Duodenal mucosa (tissue), 2 donors: ENCODE data around the gene UNC45A.

ENCODE experiments used
- H3K27ac ChIP-seq: one replicate; pipeline ENCODE4 v1.7.0; 2013; ENCODE audit warnings: low read depth, low read length
- H3K27me3 ChIP-seq, 2 donors: one replicate each; pipeline ENCODE4 v1.7.0; 2013; ENCODE audit warnings: low read length in 2 of 2, control low read depth in 1 of 2; ENCODE audit not compliant: insufficient read depth in 2 of 2, control insufficient read depth in 1 of 2
- H3K36me3 ChIP-seq, 2 donors: one replicate each; pipeline ENCODE4 v1.7.0; 2013; ENCODE audit warnings: low read length in 2 of 2, control low read depth in 1 of 2; ENCODE audit not compliant: insufficient read depth in 2 of 2, control insufficient read depth in 1 of 2
- H3K4me1 ChIP-seq, 2 donors: one replicate each; pipeline ENCODE4 v1.7.0; 2013; ENCODE audit warnings: low read length in 2 of 2, control low read depth in 1 of 2; ENCODE audit not compliant: insufficient read depth in 2 of 2, control insufficient read depth in 1 of 2
- H3K4me3 ChIP-seq, 2 donors: one replicate each; pipeline ENCODE4 v1.7.0; 2013; ENCODE audit warnings: low read length in 2 of 2, low read depth in 1 of 2
- H3K9ac ChIP-seq, 2 donors: one replicate each; pipeline ENCODE4 v1.7.0; 2013; ENCODE audit warnings: low read length in 2 of 2, low read depth in 1 of 2
- H3K9me3 ChIP-seq, 2 donors: one replicate each; pipeline ENCODE4 v1.7.0; 2013; ENCODE audit warnings: low read length in 2 of 2, control low read depth in 1 of 2; ENCODE audit not compliant: control insufficient read depth in 1 of 2

Gene UNC45A

DNA sequence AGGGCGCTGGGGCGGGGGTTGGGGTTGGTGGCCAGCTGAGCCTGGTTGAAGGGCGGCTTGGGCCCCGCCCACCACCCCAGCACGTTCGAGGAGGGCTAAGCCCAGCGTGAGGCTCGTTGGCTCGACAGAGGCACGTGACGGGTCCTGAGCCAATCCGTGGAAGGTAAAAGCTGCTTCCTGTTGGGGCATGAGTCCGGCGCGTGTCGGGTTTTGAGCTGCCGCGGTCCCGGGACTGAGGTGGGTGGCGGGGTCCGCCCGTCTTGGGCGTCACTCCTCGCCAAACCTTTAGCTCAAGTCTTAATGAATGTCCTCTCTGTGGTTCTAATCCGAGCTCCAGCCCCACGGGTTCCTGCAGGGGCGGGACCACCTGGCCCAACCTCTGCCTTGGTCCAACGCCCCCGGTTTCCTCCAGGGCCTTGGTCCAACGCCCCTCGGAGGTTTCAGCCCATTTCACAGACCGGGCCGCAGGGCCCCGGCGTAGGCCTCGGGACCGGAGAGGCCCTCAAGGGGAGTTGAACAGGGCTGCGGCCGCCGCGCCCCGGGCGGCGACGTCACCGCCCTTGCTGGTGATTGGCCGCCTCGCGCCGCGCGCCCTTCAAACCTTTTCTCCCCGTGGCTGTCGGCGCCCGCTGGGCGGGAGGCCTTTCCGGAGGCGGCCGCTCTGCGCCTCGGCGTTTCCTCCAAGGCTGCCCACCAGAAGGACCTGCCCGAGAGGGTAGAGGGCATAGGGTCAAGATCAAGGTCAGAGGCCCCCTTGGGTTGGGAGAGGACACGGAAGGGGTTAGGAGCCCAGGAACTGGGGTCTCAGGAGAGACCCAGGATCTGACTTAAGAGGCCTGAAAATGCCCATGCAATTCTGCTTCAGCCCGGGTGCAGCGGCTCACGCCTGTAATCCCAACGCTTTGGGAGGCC, 19.9 kb downstream of the UNC45A start, which contains the start of gene RCCD1:
Gene RCCD1, plus strand, starts transcription at position 173 of the 912 bp plus-strand sequence. CDS start 1,851 bp downstream, outside the sequence.
- H3K27ac ChIP-seq, result peak within 1 kb of the TSS; percentile 91
- H3K4me1 ChIP-seq, result peaks cover 20 to 22% of the 10 kb centered on the region in 2 donors
- H3K27me3 ChIP-seq, result no peaks in the 10 kb centered on the region
- H3K36me3 ChIP-seq, result peaks cover 9 to 42% of the 10 kb centered on the region in 2 donors
- peak within 1 kb of the TSS; percentile 74 to 77 for H3K9ac ChIP-seq
- H3K9me3 ChIP-seq, result no peaks in the 10 kb centered on the region
- H3K4me3 ChIP-seq, result peak within 1 kb of the TSS; percentile 77 to 81

DNA sequence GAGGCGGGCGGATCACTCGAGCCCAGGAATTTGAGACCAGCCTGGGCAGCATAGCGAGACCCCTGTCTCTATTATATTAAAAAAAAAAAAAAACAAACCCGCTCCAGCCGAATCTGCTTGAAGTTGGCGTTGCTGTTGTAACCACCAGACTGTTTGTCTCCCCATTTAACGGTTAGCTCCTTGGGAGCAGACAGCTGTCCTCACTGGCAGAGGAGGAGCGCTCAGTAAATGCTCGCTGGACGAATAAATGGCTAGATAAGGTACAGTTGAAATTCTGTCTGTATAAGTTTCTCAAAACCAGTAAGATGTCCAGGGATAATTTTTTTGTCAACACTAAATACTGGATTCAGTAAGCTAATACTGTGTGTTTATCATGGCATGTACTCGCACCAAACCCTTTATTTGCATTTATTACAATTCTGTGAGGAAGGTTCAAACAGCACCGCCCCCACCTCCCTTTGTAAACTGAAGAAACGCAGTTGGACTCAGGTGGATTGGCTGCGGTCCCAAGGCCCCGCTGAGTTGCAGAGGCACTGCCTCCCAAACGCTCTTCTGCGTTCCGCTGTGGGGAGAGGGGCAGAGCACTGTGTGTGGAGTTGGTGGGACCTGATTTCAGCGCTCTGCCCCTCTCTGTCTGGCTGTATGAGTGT, 20.7 kb downstream of the UNC45A start:
- H3K36me3 ChIP-seq, result peaks cover 11 to 42% of the 10 kb centered on the region in 2 donors
- H3K9me3 ChIP-seq, result no peaks in the 10 kb centered on the region
- H3K4me3 ChIP-seq, result peak overlapping the region; percentile 72 to 77
- H3K9ac ChIP-seq, result peak overlapping the region; percentile 74 to 77
- H3K4me1 ChIP-seq, result peaks cover 20 to 22% of the 10 kb centered on the region in 2 donors
- no peak overlapping the region for H3K27ac ChIP-seq
- H3K27me3 ChIP-seq, result no peaks in the 10 kb centered on the region

DNA sequence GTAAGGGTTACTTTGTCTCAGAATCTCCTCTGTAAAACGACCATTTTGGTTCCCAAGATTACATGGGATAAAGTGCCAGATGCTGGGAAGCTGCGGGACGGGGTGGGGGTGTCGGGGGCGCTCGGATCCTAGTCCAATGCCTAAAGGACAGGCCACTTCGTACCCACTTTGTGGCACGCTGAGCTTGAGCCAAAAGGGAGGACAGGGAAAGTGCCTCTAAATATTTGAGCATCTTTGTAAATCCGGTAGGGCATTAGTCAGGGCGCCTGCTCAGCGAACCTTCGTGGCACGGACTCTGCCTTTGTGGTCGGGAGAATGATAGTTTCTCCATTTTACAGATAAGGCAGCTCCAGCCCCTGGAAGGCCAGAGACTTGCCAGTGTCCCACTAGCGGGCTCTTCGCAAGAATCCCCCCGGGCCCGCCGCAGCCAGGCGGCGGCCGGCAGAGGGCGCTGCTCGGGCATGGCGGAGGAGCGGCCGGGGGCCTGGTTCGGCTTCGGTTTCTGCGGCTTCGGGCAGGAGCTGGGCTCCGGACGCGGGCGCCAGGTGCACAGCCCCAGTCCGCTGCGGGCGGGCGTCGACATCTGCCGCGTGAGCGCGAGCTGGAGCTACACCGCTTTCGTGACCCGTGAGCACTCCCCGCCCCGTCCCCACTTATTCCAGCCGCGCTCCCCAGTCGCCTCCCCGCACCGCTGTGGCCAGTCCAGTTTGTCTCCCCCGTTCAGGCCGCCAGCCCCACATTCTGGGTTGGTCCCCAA, 21.4 kb downstream of the UNC45A start:
- Histone ChIP-seq H3K27ac (no peak overlapping the region), H3K9ac (peak overlapping the region; percentile 69 to 74)

DNA sequence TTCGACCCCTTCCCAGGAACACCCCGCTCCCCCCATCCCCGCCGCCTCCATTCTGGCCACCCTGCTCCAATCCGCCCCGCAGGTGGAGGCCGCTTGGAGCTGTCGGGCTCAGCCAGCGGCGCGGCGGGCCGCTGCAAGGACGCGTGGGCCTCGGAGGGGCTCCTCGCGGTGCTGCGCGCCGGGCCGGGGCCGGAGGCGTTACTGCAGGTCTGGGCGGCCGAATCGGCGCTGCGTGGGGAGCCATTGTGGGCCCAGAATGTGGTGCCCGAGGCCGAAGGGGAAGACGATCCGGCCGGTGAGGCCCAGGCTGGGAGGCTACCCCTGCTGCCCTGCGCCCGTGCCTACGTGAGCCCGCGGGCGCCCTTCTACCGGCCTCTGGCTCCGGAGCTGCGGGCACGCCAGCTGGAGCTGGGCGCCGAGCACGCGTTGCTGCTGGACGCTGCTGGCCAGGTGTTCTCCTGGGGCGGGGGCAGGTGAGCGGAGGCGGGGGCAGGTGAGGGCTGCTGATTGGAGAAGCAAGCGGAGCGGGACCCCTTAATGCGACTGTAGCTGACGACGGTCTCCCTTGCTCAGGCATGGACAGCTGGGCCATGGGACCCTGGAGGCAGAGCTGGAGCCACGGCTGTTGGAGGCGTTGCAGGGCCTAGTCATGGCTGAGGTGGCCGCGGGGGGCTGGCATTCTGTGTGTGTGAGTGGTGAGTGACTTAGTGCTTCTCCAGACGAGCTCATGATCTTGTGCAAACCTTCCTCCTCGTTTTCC, 22.1 kb downstream of the UNC45A start:
- Histone ChIP-seq H3K4me3 (peak overlapping the region; percentile 72 to 77), H3K9ac (peak overlapping the region; percentile 69 to 74), H3K27ac (no peak overlapping the region), H3K36me3 (peaks cover 25 to 43% of the 10 kb centered on the region in 2 donors), H3K4me1 (peaks cover 20 to 22% of the 10 kb centered on the region in 2 donors), H3K27me3 (no peaks in the 10 kb centered on the region), H3K9me3 (no peaks in the 10 kb centered on the region)

More for the DNA sequence above, 21.4 kb downstream of the UNC45A start:
- Histone ChIP-seq H3K4me3 (peak overlapping the region; percentile 72 to 77), H3K27me3 (no peaks in the 10 kb centered on the region), H3K9me3 (no peaks in the 10 kb centered on the region), H3K4me1 (peaks cover 20 to 22% of the 10 kb centered on the region in 2 donors), H3K36me3 (peaks cover 17 to 42% of the 10 kb centered on the region in 2 donors)

DNA sequence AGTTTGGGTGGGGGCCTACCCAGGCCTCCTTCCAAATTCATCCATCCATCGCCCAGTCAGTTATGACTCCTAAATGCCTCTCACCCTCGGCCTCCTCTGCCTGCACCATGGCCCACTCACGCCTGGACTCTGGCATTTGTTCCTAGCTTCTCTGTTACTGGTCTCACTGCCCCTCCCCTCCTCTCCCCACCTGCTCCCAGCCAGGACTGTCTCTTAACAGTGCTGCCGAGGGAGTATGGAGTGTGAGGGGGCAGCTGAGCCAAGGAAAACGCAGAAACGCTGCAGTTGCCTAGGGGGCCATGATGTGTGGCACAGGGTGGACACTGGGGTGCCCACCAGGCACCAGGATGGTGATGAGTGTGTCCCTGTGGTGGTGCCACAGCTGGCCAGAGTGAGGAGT, 22.7 kb downstream of the UNC45A start:
- Histone ChIP-seq H3K27me3 (no peaks in the 10 kb centered on the region), H3K36me3 (peaks cover 27 to 40% of the 10 kb centered on the region in 2 donors), H3K9me3 (no peaks in the 10 kb centered on the region), H3K4me1 (peaks cover 20 to 22% of the 10 kb centered on the region in 2 donors), H3K4me3 (peak overlapping the region; percentile 72 to 77), H3K9ac (peak overlapping the region in 1 of 2 donors; percentile 69), H3K27ac (no peak overlapping the region)

DNA sequence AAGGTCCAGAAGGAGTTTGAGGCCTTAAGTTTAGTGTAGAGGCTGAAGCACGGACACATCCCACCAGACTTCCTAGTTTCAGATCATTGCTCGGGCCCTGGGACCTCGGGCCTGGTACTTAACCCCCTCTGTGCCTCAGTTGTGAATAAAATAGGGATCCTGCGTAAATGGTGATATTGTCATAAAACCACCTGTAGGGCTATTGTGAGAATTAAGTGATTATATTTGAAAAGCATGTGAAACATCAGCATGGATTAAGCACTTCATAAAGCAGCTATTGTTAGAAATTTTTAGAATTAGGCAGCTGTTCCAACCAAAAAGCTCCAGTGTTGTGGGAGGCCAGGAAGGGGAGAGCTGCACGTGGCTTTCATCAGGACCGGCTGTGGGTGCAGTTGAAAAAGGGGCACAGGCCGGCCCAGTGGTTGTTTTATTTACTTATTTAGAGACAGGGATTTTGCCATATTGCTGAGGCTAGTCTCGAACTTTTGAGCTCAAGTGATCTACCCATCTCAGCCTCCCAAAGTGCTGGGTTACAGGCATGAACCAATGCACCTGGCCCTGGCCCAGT, 24.0 kb downstream of the UNC45A start:
- H3K36me3 ChIP-seq, result peaks cover 22 to 40% of the 10 kb centered on the region in 2 donors
- H3K4me1 ChIP-seq, result peaks cover 20 to 22% of the 10 kb centered on the region in 2 donors
- no peak overlapping the region for H3K9ac ChIP-seq
- no peaks in the 10 kb centered on the region for H3K9me3 ChIP-seq
- H3K4me3 ChIP-seq, result no peak overlapping the region
- H3K27me3 ChIP-seq, result no peaks in the 10 kb centered on the region
- H3K27ac ChIP-seq, result no peak overlapping the region

DNA sequence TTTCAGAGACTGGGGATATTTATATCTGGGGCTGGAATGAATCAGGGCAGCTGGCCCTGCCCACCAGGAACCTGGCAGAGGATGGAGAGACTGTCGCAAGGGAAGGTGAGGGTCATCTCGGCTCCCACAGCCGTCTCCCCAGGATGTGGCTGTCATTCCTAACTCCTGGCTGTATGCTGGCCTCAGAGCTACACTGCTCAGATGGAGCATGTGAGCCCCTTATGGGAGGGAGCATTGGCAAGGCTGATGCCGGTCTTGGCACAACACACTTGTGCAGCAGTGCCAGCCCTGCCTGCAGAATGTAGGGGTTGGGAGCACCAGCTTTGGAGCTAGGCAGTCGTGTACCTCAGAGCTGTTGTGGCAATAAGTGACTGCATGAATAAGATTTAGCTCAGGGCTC, 24.8 kb downstream of the UNC45A start:
- Histone ChIP-seq H3K4me1 (peaks cover 20 to 22% of the 10 kb centered on the region in 2 donors), H3K9me3 (no peaks in the 10 kb centered on the region), H3K27ac (no peak overlapping the region), H3K27me3 (no peaks in the 10 kb centered on the region), H3K9ac (no peak overlapping the region), H3K4me3 (no peak overlapping the region), H3K36me3 (peaks cover 22 to 41% of the 10 kb centered on the region in 2 donors)

DNA sequence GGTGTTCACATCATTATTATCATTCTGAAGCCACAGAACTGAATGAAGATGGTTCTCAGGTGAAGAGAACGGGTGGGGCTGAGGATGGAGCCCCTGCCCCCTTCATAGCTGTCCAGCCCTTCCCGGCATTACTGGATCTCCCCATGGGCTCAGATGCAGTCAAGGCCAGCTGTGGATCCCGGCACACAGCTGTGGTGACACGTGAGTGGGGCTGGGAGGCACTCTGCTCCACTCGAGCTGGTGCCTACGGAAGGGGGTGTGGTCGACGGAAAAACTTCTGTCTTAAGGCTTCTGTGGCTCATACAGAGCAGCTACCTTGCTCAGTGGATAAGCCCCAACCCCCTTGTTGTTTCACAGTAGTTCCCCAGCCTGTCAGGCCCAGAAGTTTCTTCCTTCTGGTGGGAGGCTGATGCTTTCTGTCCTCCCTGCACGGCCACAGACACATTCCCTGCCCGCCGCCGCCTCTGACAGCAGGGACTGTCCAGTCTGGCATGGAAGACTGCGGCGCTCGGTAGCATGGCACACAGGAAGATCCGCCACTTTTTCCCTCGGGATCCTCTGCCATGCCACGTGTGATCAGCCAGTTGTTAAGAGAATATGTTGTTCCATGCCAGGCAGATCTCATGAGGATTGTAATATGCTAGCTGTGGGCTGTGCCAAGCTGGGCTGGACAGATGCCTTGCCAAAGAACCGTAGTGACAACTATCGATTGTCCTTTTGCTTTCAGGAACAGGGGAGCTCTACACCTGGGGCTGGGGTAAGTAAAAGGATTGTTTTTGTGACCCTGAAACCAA, 25.4 kb downstream of the UNC45A start:
- H3K9me3 ChIP-seq, result no peaks in the 10 kb centered on the region
- H3K36me3 ChIP-seq, result peaks cover 22 to 41% of the 10 kb centered on the region in 2 donors
- H3K27me3 ChIP-seq, result no peaks in the 10 kb centered on the region
- no peak overlapping the region for H3K27ac ChIP-seq
- no peak overlapping the region for H3K4me3 ChIP-seq
- no peak overlapping the region for H3K9ac ChIP-seq
- peaks cover 17 to 18% of the 10 kb centered on the region in 2 donors for H3K4me1 ChIP-seq
